AG09309 (cell line): ENCODE measurements around the gene NME9.
"Not testable (repeated sequence)": the region's sequence is repeated elsewhere in the genome, so short reads cannot be mapped to it uniquely, and the experiment has no call there.

ENCODE experiments used
- DNase-seq: peaks from one replicate; pipeline ENCODE4 v3.0.0-alpha.2; 2010; ENCODE audit warnings: low read depth
- H3K4me3 ChIP-seq: 2 replicates; pipeline ENCODE4 v1.5.1; 2011; ENCODE audit warnings: mild to moderate bottlenecking, low read depth, low read length, moderate library complexity; ENCODE audit not compliant: control insufficient read depth
- TF ChIP-seq, protein P1 (sequence below): IDR thresholded peaks from 2 replicates; pipeline ENCODE4 v1.5.1; 2011; ENCODE audit warnings: mild to moderate bottlenecking, low read depth, low read length, inconsistent platforms; ENCODE audit not compliant: insufficient read depth, control insufficient read depth; ENCODE audit errors: missing control alignments

The NME9 gene, protein sequence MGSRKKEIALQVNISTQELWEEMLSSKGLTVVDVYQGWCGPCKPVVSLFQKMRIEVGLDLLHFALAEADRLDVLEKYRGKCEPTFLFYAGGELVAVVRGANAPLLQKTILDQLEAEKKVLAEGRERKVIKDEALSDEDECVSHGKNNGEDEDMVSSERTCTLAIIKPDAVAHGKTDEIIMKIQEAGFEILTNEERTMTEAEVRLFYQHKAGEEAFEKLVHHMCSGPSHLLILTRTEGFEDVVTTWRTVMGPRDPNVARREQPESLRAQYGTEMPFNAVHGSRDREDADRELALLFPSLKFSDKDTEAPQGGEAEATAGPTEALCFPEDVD

DNA sequence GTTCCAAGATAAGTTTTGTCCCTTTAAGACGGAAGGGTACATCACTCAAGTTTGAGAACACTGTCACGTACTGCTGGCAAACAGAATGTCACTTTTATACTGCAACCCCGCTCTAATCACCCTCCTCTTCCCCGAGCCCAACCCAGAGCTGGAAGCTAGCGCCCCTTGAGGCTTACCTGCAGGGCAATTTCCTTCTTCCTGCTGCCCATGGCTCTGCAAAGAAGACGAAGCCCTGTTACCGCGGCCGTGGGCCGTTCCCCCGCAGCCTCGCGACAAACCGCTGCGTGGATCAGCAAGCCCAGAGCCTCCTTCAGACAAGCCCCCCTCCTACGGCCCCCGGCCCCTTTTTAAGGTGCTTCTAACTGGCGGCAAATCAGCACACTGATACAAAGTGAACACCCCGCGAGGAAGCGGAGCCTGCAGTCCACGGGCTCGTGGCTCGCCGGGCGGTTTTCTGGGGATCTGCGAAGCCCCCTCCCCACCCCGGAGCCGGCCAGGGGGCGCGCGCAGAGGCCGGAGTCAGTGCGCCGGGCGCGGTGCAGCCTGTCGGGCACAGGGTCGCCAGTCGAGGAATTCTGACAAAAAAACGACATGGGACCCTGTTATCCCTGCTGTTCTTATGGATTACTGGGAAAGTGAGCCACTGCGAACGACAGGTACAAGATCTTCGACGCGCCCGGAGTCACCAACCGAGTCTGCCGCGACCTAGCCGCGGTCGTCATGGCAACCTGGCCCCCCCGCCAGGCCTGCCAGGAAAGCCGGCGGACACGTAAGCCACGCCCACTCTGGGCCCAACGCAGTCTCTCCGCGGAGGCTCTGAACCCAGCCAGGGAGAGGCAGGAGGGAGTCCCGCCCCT is at the start of gene NME9:
TSS of gene NME9 (minus strand) at position 725 of the 857 bp plus-strand sequence. CDS start at position 209, 516 bp downstream.
- DNase-seq, result no peak
- H3K4me3 ChIP-seq, result peak within 1 kb of the TSS; percentile 57
- TF ChIP-seq, protein P1, sequence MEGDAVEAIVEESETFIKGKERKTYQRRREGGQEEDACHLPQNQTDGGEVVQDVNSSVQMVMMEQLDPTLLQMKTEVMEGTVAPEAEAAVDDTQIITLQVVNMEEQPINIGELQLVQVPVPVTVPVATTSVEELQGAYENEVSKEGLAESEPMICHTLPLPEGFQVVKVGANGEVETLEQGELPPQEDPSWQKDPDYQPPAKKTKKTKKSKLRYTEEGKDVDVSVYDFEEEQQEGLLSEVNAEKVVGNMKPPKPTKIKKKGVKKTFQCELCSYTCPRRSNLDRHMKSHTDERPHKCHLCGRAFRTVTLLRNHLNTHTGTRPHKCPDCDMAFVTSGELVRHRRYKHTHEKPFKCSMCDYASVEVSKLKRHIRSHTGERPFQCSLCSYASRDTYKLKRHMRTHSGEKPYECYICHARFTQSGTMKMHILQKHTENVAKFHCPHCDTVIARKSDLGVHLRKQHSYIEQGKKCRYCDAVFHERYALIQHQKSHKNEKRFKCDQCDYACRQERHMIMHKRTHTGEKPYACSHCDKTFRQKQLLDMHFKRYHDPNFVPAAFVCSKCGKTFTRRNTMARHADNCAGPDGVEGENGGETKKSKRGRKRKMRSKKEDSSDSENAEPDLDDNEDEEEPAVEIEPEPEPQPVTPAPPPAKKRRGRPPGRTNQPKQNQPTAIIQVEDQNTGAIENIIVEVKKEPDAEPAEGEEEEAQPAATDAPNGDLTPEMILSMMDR, result peak; percentile 72

DNA sequence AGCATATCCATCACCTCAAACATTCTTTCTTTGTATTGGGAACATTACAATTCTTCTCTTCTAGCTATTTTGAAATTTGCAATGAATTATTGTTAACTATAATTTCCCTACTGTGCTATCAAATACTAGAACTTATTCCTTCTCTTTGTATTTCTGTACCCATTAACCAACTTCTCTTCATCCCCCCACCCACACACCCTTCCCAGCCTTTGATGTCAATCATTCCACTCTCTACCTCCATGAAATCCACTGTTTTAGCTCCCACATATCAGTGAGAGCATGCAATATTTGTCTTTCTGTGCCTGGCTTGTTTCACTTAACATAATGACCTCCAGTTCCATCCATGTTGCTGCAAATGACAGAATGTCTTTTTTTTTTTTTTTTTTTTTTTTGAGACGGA is 49.3 kb upstream of the NME9 start:
- no peak overlapping the region for H3K4me3 ChIP-seq
- TF ChIP-seq, protein P1, result no peak
- no peak for DNase-seq

DNA sequence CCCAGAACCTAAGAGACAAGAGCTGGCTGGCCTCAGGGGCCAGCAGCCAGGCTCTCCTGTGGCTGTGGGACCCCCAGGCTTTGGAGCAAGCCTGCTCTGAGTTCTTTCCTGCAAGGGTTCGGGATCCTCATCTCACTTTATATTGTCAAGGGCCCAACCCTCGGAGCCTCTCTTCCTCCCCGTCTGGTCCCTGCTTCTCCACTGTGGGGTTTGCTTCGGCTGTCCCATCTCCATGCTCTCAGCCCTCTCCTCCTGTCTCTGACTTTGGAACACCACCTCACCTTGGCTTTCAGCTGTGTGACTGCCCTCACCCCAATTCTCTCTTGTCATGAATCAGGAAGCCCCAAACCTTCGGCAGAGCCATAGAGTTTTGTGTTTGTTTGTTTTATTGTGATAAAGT is 48.7 kb upstream of the NME9 start:
- no peak overlapping the region for H3K4me3 ChIP-seq
- DNase-seq, result no peak
- TF ChIP-seq, protein P1, result no peak

DNA sequence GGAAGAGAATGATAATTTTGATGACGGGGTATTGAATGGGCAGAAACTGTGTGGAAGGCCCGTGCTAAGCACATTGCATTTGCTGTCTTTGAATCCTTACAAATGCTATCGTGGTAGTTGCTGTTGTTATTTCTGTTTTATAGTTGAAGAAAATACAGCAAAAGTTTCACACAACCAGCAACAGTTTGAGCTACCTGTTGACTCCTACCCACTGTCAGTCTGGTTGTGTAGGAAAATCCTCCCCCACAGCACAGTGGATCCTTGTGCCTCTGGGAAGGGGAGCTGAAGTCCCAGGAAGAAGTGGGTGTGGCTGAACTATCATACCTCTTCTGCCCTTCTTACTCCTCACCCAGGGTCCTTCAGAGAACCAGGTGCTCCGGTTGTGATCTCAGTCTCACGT is 48.2 kb upstream of the NME9 start:
- H3K4me3 ChIP-seq, result no peak overlapping the region
- TF ChIP-seq, protein P1, result no peak
- DNase-seq, result no peak

DNA sequence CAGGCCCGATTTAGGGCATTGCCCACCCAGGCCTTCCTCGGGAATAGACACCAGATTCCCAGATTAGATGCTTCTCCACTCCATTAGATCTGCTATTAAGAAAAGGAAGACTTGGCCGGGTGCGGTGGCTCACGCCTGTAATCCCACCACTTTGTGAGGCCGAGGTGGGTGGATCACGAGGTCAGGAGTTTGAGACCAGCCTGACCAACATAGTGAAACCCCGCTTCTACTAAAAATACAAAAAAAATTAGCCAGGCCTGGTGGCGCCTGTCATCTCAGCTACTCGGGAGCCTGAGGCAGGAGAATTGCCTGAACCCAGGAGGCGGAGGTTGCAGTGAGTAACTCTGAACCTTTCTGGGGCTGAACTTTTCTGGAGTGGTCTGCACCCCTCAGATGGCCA is 47.6 kb upstream of the NME9 start:
- not testable (repeated sequence) for H3K4me3 ChIP-seq, DNase-seq

DNA sequence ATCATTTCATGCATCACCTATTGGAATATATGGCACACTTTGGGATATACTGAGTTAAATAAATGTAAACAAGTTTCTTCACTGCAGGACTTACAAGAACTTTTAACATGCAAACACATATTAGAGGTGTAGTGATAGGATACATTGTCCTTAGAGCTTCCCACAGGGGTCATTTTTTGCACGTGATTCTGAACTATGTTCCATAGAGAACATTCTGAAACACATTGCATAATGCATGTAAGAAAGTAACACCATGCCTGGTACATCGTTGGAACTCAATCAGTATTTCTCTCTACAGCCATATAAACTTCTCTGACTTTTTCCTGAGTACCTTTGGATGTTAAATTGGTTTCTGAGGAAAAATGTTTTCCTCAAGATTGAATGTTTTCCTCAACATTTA is 47.0 kb upstream of the NME9 start:
- H3K4me3 ChIP-seq, result no peak overlapping the region
- DNase-seq, result no peak
- TF ChIP-seq, protein P1, result no peak

DNA sequence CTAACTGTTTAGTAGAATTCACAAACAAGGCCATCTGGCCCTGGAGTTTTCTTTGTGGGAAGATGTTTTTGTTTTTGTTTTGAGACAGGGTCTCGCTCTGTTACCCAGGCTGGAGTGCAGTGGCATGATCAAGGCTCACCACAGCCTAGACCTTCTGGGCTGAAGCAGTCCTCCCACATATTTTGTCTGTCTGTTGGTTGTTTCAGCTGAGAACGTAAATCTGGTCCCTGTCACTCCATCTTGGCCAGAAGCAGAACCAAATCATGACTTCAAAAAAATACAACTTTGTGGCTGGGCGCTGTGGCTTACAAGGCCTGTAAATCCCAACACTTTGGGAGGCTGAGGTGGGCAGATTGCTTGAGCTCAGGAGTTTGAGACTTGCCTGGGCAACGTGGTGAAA is 45.8 kb upstream of the NME9 start:
- TF ChIP-seq, protein P1, result no peak
- H3K4me3 ChIP-seq, result no peak overlapping the region
- DNase-seq, result no peak
